Breast epithelium (tissue), 3 donors: Measurements from ENCODE around the gene NABP1.

Experiments used
- POLR2A ChIP-seq: fragments of 450-650 bp; IDR thresholded peaks from one replicate; pipeline ENCODE4 v1.6.1; 2016; ENCODE audit warnings: antibody characterized with exemption, mild to moderate bottlenecking, moderate library complexity
- POLR2AphosphoS5 ChIP-seq, 3 donors: sonication (generic); formaldehyde crosslinking; IDR thresholded peaks; one replicate each; pipeline ENCODE4 v1.6.1; 2017; ENCODE audit warnings: antibody characterized with exemption in 3 of 3
- TF ChIP-seq, protein P1 (sequence below), 3 donors: fragments of 450-650 bp; IDR thresholded peaks; one replicate each; pipeline ENCODE4 v1.5.1; 2016 to 2017; ENCODE audit warnings: antibody characterized with exemption in 3 of 3, mild to moderate bottlenecking in 3 of 3, moderate library complexity in 3 of 3

DNA sequence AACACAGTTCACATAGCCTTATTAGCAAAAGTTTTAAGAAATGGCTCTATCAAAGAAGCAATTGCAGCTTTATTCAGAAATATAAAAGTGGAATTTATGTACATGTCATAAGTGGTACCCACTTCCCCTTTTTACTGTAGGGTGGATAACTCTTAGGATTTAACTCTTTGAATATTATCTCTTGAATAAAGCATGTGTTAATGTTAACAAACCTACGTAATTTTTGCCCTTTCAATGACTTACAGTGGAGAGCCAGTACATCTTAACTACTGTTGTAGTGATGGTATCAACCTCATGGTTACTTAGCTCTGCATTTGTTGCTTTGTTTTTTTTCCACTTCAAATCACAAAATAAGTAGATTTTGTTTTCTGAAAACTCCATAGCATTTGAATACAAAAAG is 8.8 kb downstream of the NABP1 start:
- TF ChIP-seq, protein P1, sequence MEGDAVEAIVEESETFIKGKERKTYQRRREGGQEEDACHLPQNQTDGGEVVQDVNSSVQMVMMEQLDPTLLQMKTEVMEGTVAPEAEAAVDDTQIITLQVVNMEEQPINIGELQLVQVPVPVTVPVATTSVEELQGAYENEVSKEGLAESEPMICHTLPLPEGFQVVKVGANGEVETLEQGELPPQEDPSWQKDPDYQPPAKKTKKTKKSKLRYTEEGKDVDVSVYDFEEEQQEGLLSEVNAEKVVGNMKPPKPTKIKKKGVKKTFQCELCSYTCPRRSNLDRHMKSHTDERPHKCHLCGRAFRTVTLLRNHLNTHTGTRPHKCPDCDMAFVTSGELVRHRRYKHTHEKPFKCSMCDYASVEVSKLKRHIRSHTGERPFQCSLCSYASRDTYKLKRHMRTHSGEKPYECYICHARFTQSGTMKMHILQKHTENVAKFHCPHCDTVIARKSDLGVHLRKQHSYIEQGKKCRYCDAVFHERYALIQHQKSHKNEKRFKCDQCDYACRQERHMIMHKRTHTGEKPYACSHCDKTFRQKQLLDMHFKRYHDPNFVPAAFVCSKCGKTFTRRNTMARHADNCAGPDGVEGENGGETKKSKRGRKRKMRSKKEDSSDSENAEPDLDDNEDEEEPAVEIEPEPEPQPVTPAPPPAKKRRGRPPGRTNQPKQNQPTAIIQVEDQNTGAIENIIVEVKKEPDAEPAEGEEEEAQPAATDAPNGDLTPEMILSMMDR (IDR thresholded peaks at IDR 0.05), result no peak
- TF ChIP-seq POLR2AphosphoS5 (IDR thresholded peaks at IDR 0.05), result no peak
- no peak for TF ChIP-seq POLR2A
